GM21717 (cell line): ENCODE measurements around the gene SCN4A.
"Not testable (repeated sequence)": the region's sequence is repeated elsewhere in the genome, so short reads cannot be mapped to it uniquely, and the experiment has no call there.

Source experiments
- ATAC-seq: cut with Tn5 transposase; IDR thresholded peaks from one replicate; pipeline ENCODE4 v1.9.1; 2021; ENCODE audit warnings: mild to moderate bottlenecking, moderate library complexity; ENCODE audit not compliant: unreplicated experiment

The SCN4A gene

DNA sequence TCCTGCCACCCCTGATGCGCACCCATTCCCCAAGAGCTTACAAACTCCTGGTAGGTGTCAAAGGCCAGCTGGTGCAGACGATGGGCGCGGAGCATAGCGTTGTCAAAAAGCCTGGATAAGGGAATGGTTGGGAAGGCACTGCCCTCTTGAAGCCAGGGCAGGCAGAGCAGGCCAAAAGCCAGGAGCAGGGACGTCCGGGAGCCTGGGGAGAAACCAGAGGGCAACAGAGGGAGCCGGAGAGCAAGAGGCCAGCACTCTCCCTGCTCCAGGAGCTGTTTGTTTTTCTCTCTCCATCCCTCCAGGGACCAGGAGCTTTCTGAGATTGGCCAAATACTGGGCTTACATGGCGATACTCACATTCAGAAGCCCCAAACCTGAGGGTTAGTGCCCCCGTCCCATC is 54.4 kb downstream of the SCN4A start:
- ATAC-seq, result no peak

DNA sequence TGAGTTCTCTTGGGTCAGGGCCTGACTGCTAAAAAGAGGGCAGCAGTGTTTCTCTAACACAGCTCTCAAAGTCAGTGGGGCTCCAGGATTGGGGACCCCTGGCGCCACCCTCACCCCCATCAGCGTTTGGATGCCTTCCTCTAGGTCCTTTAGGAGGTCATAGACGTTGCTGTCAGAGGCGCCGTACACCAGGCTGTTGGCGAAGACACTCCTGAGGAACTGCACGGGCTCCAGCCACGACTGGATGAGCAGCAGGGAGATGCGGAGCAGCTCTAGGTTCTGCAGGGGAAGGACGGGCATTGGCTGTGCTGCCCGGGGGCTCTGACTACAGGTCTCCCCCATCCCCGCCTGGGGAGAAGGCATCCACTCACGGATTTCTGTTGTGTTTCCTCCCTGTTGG is 55.1 kb downstream of the SCN4A start:
- no peak for ATAC-seq

DNA sequence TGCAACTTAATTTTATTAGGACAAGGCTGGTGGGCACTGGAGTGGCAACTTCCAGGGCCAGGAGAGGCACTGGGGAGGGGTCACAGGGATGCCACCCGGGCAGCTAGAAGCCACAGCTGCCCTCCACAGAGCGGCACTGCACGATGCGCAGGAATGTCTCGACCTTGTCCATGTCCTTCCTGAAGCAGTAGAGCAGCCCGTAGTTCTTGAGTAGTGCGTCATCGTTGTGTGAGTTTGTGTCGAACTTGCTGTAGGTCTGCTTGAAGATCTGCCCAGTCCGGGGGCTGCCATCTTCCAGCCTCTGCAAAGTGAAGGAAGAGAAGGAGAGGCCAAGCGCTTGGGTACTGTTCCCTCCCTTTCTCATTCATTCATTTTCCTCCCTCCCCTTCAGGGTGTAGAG is 55.5 kb downstream of the SCN4A start:
- not testable (repeated sequence) for ATAC-seq

- no peak for ATAC-seq
Observed at GRCh38 chr17:63916566-63917185, 56.0 kb downstream of the SCN4A start.

DNA sequence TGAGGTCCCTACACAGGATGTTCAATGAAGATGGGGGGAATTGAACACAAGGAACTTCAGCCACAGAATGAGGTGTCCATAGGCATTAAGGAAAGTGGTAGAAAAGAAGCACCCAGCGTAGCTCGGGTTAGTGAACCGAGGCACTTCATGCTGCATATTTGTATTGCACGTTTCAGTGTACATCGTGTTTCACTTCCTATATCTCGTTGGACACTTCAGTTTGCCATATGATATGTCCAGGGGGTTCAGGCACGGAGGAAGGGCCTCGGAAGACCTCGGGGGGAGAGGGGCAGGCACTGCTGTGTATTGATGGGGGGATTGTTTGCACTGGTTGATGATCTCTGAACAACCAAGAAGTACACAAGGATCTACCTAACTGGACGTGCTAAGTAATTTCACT is 57.0 kb downstream of the SCN4A start:
- ATAC-seq, result not testable (repeated sequence)

GRCh38 chr17:63914471-63914870 is 58.2 kb downstream of the SCN4A start:
- ATAC-seq, result no peak

DNA sequence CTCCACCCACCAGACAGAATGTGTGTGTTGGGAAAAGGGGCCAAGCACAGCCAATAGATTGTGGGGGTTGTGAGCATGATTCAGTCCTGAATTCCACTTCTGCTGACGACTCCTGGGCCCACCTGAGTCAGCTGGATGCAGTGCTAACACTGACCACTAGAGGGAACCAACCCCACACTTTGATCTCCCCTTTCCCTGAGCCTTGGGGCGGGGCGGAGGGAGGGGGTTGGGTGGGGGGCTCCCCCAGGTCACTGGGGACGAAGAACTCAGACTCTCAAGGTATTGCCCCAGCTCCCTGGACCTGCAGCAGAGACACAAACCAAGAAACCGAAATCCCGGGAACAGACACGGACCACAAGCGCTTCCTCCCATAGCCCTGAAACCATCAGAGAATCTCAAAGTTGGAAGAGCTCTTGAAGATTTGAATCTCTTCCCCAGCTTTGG is 61.0 kb downstream of the SCN4A start:
- no peak for ATAC-seq

- ATAC-seq, result no peak
Observed at GRCh38 chr17:63911041-63911635, 61.6 kb downstream of the SCN4A start, which contains the start of gene CSHL1. CSHL1 (minus strand) TSS chr17:63911258; CDS start chr17:63911196, 62 bp downstream.

GRCh38 chr17:63910096-63910495 is 62.6 kb downstream of the SCN4A start:
- ATAC-seq, result no peak

GRCh38 chr17:63909586-63909985 is 63.1 kb downstream of the SCN4A start:
- not testable (repeated sequence) for ATAC-seq

GRCh38 chr17:63907161-63907778 is 65.4 kb downstream of the SCN4A start:
- ATAC-seq, result not testable (repeated sequence)

- not testable (repeated sequence) for ATAC-seq
Observed at GRCh38 chr17:63904796-63905195, 67.9 kb downstream of the SCN4A start.

DNA sequence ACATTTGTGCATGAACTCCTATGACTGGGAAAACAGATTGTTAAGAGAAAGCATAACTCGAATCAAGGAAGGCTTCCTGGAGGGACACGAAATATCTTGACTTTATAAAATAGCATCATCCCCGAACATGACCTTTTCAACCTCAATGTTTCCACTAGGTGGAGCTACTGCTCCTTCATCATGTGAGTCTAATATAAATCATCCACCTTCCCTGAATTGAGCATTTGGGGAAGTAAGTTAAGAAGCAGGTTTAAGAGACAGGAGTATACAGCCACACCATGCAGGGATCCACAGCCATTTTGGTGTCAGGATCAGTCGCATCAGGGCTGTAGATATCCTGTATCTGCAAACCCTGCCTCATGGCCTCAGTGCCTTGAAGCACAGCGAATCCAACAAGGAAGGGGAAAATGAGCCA is 68.9 kb downstream of the SCN4A start:
- ATAC-seq, result not testable (repeated sequence)

GRCh38 chr17:63901971-63902370 is 70.7 kb downstream of the SCN4A start:
- ATAC-seq, result not testable (repeated sequence)

GRCh38 chr17:63898899-63899798 is 73.6 kb downstream of the SCN4A start:
- not testable (repeated sequence) for ATAC-seq

GRCh38 chr17:63896524-63897354 is 76.0 kb downstream of the SCN4A start, which contains the start of gene CSH1:
CSH1 (minus strand) TSS chr17:63896574; CDS start chr17:63896511, 63 bp downstream.
- not testable (repeated sequence) for ATAC-seq

DNA sequence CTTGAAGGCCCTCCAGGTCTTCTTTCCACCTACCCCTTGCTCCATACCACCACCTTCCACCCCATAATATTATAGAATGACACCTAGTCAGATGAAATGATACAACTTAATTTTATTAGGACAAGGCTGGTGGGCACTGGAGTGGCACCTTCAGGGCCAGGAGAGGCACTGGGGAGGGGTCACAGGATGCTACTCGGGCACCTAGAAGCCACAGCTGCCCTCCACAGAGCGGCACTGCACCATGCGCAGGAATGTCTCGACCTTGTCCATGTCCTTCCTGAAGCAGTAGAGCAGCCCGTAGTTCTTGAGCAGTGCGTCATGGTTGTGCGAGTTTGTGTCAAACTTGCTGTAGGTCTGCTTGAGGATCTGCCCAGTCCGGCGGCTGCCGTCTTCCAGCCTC is 77.9 kb downstream of the SCN4A start:
- ATAC-seq, result not testable (repeated sequence)

DNA sequence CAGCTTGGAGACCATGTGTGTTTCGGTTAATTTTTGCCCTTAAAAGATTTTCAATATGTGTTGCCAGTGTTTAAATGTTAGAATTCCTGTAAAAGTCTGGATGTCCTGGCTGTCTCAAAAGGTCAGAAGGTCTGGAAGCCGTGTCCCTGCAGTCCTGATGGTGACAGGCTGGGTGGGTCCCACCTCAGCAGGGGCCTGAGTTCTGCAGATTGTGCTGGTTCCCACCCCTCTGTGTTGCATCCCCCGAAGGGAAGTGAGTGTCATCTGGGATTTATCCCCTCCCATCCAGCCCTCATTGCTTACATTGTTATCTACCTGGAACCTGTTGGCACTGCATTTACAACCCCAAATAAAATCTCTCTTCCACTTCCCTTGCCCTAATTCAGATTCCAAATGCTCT is 78.7 kb downstream of the SCN4A start:
- not testable (repeated sequence) for ATAC-seq

- not testable (repeated sequence) for ATAC-seq
Observed at GRCh38 chr17:63892316-63893037, 80.2 kb downstream of the SCN4A start.
